ENCODE results near the gene CCL23. TPM values are rescaled to one million over a fixed set of nuclear protein-coding genes. Genes with fewer than 3 reads are reported as not detected.

The CCL23 gene, protein sequence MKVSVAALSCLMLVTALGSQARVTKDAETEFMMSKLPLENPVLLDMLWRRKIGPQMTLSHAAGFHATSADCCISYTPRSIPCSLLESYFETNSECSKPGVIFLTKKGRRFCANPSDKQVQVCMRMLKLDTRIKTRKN
- total RNA-seq (2022) (not detected in 2 replicates), Bru-seq, nascent RNA (not detected), BruChase-seq, experiment 1, labeled RNA remaining after a 6-hour chase (not detected), BruChase-seq, experiment 2, labeled RNA remaining after a 2-hour chase (not detected)
- long read RNA-seq: 0 reads

DNA sequence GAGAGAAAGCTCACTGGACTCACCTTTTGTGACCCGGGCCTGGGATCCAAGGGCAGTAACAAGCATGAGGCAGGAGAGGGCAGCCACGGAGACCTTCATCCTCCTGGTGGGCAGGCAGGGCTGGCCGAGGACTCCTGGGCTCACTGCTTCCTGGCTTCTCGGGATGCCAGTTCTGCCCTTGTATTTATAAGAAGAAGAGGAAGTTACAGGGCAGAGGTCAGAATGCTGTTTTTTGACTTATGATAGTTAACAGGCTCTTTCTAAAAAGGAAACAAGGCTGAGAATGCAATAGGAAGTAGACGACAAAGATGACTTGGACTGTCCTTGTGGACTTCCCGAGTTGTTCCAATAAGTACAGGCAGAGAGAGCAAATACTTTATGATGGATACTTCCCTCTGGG, at the start of gene CCL23:
Gene CCL23, minus strand, starts transcription at position 174 of the 400 bp plus-strand sequence. Its CDS starts 75 bp downstream, at position 99.
- CTCF ChIA-PET: interaction anchor here (1.1 kb wide), 1 partner anchor 17 kb away, joined by 3 read pairs; no protein-coding TSS in a partner anchor
- no peaks in the 10 kb centered on the region for H3K9me3 Mint-ChIP-seq (ENCODE audit: low read depth, unreplicated experiment)
- intact Hi-C loops (cut with micrococcal nuclease; ENCODE audit: unreplicated experiment): no loop called here
- H3K4me3 Mint-ChIP-seq (ENCODE audit: low read depth, unreplicated experiment): no peak within 1 kb of the TSS
- TF ChIP-seq, protein P1, sequence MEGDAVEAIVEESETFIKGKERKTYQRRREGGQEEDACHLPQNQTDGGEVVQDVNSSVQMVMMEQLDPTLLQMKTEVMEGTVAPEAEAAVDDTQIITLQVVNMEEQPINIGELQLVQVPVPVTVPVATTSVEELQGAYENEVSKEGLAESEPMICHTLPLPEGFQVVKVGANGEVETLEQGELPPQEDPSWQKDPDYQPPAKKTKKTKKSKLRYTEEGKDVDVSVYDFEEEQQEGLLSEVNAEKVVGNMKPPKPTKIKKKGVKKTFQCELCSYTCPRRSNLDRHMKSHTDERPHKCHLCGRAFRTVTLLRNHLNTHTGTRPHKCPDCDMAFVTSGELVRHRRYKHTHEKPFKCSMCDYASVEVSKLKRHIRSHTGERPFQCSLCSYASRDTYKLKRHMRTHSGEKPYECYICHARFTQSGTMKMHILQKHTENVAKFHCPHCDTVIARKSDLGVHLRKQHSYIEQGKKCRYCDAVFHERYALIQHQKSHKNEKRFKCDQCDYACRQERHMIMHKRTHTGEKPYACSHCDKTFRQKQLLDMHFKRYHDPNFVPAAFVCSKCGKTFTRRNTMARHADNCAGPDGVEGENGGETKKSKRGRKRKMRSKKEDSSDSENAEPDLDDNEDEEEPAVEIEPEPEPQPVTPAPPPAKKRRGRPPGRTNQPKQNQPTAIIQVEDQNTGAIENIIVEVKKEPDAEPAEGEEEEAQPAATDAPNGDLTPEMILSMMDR (IDR thresholded peaks at IDR 0.05; ENCODE audit: unreplicated experiment): no peak
- peaks cover 73% of the 10 kb centered on the region for H3K27me3 Mint-ChIP-seq (ENCODE audit: unreplicated experiment)
- no peaks in the 10 kb centered on the region for H3K36me3 Mint-ChIP-seq (ENCODE audit: insufficient read depth, unreplicated experiment)
- H3K4me1 Mint-ChIP-seq (ENCODE audit: low read depth, unreplicated experiment): no peaks in the 10 kb centered on the region
- H3K27ac Mint-ChIP-seq (ENCODE audit: unreplicated experiment): no peak within 1 kb of the TSS
- no TSS peak for BruUV-seq (replicated peaks)
- no peak for DNase-seq

DNA sequence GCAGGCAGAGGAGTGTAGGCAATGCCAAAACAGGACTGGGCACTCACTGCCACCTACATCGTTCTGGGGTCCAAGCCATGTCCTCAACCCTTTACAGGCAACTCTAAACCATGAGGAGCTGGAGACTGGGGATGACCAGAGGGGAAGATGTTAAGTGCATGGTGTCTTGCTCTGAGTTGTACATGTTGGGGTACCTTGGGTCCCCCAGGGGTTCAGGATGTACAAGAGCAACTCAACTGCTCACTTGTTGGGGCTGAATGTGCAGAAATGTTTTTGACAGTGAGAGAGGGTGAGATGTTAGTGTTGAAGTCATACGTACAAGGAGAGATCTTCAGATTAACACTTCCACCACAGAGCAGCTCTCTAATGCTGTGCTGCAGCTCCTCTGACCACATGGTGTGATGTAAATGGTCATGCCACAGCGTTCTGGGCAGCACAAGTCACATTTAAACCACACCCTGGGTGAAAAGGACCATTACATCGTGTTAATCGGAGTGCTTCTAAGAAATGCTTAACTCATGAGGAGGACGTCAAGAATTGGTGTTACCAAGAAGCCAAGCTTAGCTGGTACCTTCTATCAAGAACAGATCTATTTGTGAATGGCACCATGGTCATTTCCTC, 48.7 kb upstream of the CCL23 start:
- Mint-ChIP-seq H3K27me3 (ENCODE audit: unreplicated experiment) (peaks cover 63% of the 10 kb centered on the region), H3K9me3 (ENCODE audit: low read depth, unreplicated experiment) (no peaks in the 10 kb centered on the region), H3K36me3 (ENCODE audit: insufficient read depth, unreplicated experiment) (no peaks in the 10 kb centered on the region), H3K27ac (ENCODE audit: unreplicated experiment) (no peak overlapping the region), H3K4me1 (ENCODE audit: low read depth, unreplicated experiment) (no peaks in the 10 kb centered on the region), H3K4me3 (ENCODE audit: low read depth, unreplicated experiment) (no peak overlapping the region)
- CTCF ChIA-PET: interaction anchor here (0.6 kb wide), 1 partner anchor 87 kb away, joined by 3 read pairs; no protein-coding TSS in a partner anchor
- intact Hi-C loops (cut with micrococcal nuclease; ENCODE audit: unreplicated experiment): no loop called here
- DNase-seq: no peak
- TF ChIP-seq, protein P1 (IDR thresholded peaks at IDR 0.05; ENCODE audit: unreplicated experiment): no peak
- BruUV-seq (replicated peaks): no TSS peak

DNA sequence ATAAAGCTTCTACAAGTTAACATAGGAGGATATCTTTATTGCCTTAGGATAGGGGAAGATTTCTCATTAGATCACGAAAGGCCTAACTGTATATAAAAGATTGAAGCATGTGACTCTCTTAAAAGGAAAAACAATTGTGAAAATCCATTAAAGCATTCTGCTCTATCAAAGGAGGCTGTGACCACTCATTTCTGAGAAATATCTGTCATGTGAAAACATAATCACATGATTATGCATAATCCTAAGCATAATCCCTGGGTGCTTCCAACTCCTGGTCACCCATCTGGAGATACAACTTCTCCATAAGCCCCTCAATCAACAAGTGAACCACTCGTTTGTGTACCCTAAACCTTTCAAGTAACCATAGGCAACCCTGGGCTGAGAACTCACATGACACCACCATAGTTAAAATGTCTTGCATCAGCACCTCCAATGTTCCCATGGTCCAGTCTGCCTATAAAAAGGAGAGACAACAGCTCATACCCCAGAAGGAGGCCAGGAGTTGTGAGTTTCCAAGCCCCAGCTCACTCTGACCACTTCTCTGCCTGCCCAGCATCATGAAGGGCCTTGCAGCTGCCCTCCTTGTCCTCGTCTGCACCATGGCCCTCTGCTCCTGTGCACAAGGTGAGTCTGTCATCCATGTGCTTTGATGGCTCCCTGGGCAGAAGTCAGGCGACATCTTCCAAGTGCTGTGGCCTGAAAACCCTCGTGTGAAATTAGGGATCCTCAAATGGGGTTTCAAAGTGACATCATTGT, 46.2 kb upstream of the CCL23 start, which contains the start of gene CCL18:
Gene CCL18, plus strand, starts transcription at position 487 of the 756 bp plus-strand sequence. Its CDS starts 71 bp downstream, at position 558.
- intact Hi-C loops (cut with micrococcal nuclease; ENCODE audit: unreplicated experiment): no loop called here
- TF ChIP-seq, protein P1 (IDR thresholded peaks at IDR 0.05; ENCODE audit: unreplicated experiment): no peak
- Mint-ChIP-seq H3K4me3 (ENCODE audit: low read depth, unreplicated experiment) (no peak within 1 kb of the TSS), H3K27me3 (ENCODE audit: unreplicated experiment) (peaks cover 64% of the 10 kb centered on the region), H3K9me3 (ENCODE audit: low read depth, unreplicated experiment) (no peaks in the 10 kb centered on the region), H3K27ac (ENCODE audit: unreplicated experiment) (no peak within 1 kb of the TSS), H3K4me1 (ENCODE audit: low read depth, unreplicated experiment) (no peaks in the 10 kb centered on the region), H3K36me3 (ENCODE audit: insufficient read depth, unreplicated experiment) (no peaks in the 10 kb centered on the region)
- CTCF ChIA-PET: no interaction called here
- DNase-seq: no peak
- no TSS peak for BruUV-seq (replicated peaks)

DNA sequence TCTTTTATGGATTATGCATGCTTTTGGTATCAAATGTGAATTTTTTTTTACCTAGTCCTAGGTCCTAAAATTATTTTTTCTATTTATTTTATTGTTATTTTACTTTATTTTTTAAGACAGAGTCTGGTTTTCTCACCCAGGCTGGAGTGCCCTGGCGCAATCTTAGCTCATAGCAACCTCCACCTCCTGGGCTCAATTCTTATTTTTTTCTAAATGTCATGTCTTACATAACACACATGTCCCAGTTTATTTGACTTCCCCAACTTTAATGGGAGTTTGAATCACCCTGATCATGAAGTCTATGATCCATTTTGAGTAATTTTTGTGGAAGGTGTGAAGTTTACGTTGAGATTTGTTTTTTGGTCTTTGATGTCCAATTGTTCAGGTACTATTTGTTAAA, 43.0 kb upstream of the CCL23 start:
- H3K9me3 Mint-ChIP-seq (ENCODE audit: low read depth, unreplicated experiment): no peaks in the 10 kb centered on the region
- H3K27me3 Mint-ChIP-seq (ENCODE audit: unreplicated experiment): peaks cover 72% of the 10 kb centered on the region
- H3K4me3 Mint-ChIP-seq (ENCODE audit: low read depth, unreplicated experiment): no peak overlapping the region
- no peak overlapping the region for H3K27ac Mint-ChIP-seq (ENCODE audit: unreplicated experiment)
- CTCF ChIA-PET: no interaction called here
- H3K36me3 Mint-ChIP-seq (ENCODE audit: insufficient read depth, unreplicated experiment): no peaks in the 10 kb centered on the region
- no peak for DNase-seq
- no TSS peak for BruUV-seq (replicated peaks)
- TF ChIP-seq, protein P1 (IDR thresholded peaks at IDR 0.05; ENCODE audit: unreplicated experiment): no peak
- intact Hi-C loops (cut with micrococcal nuclease; ENCODE audit: unreplicated experiment): no loop called here
- H3K4me1 Mint-ChIP-seq (ENCODE audit: low read depth, unreplicated experiment): no peaks in the 10 kb centered on the region
